ENCODE results near the gene KCNMB2. TPM values are rescaled to one million over a fixed set of nuclear protein-coding genes. Genes with fewer than 3 reads are reported as not detected.
"Not testable (repeated sequence)": the region's sequence is repeated elsewhere in the genome, so short reads cannot be mapped to it uniquely, and the experiment has no call there.

The KCNMB2 gene
- total RNA-seq, 1 donor from 2014 or later, result 1.8 TPM

- ATAC-seq, result no peak
- intact Hi-C loops (cut with DNase I), result no loop called here
- no peak for DNase-seq (ENCODE audit: missing footprints)
These were observed 176.0 kb downstream of the KCNMB2 start for GRCh38 chr3:178712247-178712646.

GRCh38 chr3:178714925-178715832, 178.9 kb downstream of the KCNMB2 start:
- intact Hi-C loops (cut with DNase I), result no loop called here
- DNase-seq (ENCODE audit: missing footprints) (no peak), ATAC-seq (peak; percentile 45)

- ATAC-seq (peak; percentile 63), DNase-seq (ENCODE audit: missing footprints) (no peak)
- intact Hi-C loops (cut with DNase I), result no loop called here
These were observed 182.9 kb downstream of the KCNMB2 start for GRCh38 chr3:178718995-178719635.

DNA sequence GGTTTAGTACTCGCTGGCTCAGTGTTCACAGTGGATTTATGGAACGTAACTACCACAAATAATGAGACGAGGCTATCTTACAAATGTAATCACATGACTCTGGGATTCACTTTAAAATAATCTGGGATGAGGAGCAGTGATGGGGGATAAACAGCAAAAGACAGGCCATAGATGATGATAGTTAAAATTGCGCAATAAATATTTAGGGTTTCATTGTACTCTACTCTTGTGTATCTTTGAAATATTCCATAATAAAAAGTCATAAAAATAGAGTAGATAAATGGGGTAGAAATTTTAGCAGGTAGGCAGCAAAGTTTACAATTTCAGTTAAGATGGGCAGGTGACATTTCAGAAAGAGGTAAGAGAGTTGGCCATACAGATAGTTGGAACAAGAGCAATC, 196.6 kb downstream of the KCNMB2 start:
- intact Hi-C loops (cut with DNase I), result no loop called here
- no peak for DNase-seq (ENCODE audit: missing footprints)
- ATAC-seq, result no peak

DNA sequence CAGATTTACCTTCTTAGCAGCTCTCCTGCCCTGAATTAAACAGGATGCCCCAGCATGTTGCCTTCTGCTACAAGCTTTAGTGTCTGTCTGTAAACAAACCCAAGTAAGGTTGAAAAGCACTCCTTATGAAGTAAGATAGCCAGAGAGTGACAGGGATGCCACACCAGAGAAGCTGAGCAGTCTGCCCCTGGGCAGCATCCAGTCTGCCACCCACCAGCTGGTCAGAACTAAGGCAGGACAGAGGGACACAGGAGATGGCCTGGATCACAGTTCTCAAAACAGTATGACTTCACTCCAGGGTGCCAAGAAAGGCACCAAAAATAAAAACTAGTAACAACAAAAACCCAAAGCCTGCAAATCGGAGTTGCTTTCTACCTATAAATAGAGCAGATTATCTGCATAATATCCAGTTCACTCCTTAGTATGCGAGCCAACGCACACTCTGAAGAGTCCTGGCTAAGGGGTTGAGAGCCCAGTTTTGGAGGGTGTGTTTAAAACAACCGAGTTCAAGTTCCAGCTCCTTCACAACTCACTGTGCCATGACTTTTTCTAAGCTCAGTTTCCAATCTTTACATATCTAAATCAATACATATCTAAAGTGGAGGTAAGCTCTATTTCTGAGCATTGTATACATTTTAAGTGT, 198.9 kb downstream of the KCNMB2 start:
- DNase-seq (ENCODE audit: missing footprints) (no peak), ATAC-seq (peak; percentile 57)
- intact Hi-C loops (cut with DNase I), result no loop called here

DNA sequence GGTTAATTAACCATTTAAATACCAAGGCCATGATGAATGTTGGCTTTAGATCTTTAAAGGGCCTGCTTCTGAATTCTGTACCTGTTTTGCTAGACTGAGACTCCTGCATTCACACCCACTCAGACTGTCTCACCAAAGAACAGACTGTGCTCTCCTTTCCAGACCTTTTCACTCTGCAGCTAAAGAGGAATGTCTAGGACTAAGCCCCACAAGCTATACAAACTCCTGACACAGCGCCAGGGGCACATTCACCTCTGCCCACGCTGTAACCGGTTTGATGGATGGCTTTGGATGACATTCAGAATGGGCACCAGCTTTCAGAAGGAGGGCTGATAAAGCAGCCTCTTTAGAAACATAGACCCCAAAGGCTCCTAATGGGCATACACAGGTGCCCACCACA, 200.1 kb downstream of the KCNMB2 start:
- intact Hi-C loops (cut with DNase I), result no loop called here
- ATAC-seq (peak; percentile 58), DNase-seq (ENCODE audit: missing footprints) (no peak)

DNA sequence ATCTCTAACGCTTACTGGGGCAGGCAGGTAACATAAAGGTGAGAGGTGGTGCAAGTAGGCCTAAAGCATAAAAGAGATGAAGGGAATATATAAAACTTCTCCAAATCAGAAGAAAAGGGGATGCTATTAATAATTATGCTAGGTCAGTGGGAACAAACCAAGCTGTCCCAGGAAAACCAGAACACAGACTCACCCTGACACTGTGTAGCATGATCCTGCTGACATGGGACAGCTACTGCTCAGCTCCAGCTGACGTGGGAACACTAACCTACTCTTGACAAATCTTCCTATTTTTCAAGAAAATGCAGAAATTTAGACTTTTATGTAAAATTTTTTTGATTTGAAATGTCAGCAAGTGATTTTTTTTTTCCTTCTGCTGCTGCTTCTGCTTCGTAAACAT, 203.5 kb downstream of the KCNMB2 start:
- no peak for ATAC-seq
- intact Hi-C loops (cut with DNase I), result no loop called here
- no peak for DNase-seq (ENCODE audit: missing footprints)

GRCh38 chr3:178741020-178741419, 204.8 kb downstream of the KCNMB2 start:
- DNase-seq (ENCODE audit: missing footprints) (no peak), ATAC-seq (no peak)
- intact Hi-C loops (cut with DNase I), result no loop called here

DNA sequence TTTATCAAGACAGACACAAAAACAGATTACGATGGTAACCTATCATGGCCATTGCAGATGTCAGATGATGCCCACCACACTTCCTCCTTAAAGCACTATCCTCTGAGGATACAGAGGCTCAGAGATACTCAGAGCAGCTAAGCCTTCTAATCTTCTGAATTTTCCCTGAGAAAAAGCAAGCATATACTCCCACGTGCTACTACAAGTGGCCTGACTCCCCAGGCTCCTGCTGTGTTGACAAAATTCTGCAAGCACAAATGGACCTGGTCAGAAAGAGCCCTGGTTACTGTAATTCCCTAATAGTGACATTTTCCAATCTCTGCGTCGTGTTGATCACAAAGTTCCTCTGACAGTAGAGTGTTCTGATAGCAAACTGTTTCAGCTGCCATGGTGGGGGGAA, 207.1 kb downstream of the KCNMB2 start:
- ATAC-seq (no peak), DNase-seq (ENCODE audit: missing footprints) (no peak)
- intact Hi-C loops (cut with DNase I), result no loop called here

GRCh38 chr3:178745861-178746655, 209.8 kb downstream of the KCNMB2 start:
- ATAC-seq; intact Hi-C loops (cut with DNase I): not testable (repeated sequence)

GRCh38 chr3:178748874-178749273, 212.6 kb downstream of the KCNMB2 start:
- intact Hi-C loops (cut with DNase I), result no loop called here
- DNase-seq (ENCODE audit: missing footprints), result no peak
- no peak for ATAC-seq

More at GRCh38 chr3:178745861-178746655, 209.8 kb downstream of the KCNMB2 start:
- DNase-seq (ENCODE audit: missing footprints), result not testable (repeated sequence)

GRCh38 chr3:178749471-178749870, 213.2 kb downstream of the KCNMB2 start:
- ATAC-seq, result no peak
- intact Hi-C loops (cut with DNase I), result no loop called here
- no peak for DNase-seq (ENCODE audit: missing footprints)

DNA sequence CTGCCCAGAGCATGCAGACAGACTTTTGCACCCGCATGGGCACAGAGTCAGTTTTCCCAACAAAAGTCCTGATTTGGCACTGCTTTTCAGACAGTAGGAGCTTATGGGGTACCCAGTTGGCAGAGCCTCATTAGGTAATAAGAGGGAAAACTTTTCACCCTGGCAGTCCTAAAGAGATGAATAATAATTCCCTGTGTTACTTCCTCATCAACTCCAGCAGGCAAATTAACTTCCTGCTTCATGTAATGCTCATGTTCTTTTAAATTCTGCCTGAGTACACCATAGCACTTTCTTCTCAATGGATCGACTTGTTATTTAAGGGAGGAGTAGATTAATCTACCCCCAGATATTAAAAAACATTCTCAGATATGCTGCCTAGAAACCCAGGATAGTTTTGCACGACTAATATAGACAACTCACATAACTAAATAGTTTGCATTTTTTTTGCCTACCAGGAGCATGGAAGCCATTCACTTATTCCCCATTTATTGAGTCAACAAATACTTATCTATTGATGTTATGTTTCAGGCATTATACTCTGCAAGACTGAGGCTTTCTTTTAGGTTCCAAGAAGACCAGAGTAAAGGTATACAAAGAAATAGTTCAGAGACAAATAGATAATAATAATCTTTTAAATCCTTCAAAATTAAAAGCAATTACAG, 214.5 kb downstream of the KCNMB2 start:
- intact Hi-C loops (cut with DNase I), result no loop called here
- DNase-seq (ENCODE audit: missing footprints) (no peak), ATAC-seq (no peak)

GRCh38 chr3:178752843-178753242, 216.6 kb downstream of the KCNMB2 start:
- intact Hi-C loops (cut with DNase I), result no loop called here
- DNase-seq (ENCODE audit: missing footprints) (no peak), ATAC-seq (no peak)

DNA sequence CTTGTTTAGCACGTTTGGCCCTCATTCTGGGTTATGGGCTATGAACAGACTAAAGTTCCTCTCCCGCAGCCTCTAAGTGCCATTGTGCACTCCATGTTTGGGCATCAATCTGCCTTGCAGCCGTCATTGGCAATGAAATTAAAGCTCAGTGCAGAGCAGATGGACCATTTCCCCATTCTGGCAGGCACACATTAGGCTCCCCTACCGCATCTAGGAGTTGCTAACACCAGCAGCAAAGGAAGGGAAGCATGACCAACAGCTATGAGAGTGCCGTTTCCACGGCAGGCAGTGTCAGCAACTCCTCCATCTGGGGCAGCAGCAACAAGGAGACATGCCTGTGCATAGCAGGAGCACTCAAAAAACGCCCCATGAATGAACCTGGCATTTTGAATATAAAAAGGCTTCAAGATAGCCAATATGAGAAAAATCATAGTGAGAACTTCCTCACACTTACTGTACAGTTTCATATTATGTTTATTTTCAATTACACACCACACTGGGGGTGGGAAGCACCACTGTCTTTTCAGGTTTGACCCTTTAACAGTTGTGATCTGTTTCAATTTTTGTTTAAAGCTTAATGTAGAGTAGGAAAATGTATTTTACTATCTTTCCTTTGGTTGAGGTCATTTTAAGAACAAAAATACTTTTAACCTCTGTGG, 218.7 kb downstream of the KCNMB2 start:
- intact Hi-C loops (cut with DNase I), result no loop called here
- DNase-seq (ENCODE audit: missing footprints), result no peak
- ATAC-seq, result peak; percentile 59

- no peak for ATAC-seq
- intact Hi-C loops (cut with DNase I), result no loop called here
- no peak for DNase-seq (ENCODE audit: missing footprints)
These were observed 224.8 kb downstream of the KCNMB2 start for GRCh38 chr3:178761024-178761423.

- intact Hi-C loops (cut with DNase I), result no loop called here
- no peak for DNase-seq (ENCODE audit: missing footprints)
- ATAC-seq, result no peak
These were observed 225.2 kb downstream of the KCNMB2 start for GRCh38 chr3:178761461-178761860.

DNA sequence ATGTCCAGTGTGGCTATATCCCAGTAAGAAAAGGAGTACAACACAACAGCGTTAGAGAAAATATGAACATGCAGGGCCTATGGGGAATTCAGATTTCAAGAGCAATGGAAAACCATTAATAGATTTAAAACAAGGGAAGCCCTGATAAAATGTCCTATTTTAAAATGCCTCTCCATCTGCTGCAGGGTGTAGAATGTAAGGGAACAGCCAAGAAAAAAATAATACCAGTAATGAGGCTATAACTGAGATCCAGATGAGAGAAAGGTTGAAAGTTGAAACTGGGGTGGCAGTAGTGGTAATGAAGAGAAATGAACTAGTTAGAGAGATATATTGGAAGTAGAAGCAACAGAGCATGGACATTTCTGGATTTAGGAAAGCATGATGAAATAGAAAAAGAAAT, 226.1 kb downstream of the KCNMB2 start:
- intact Hi-C loops (cut with DNase I), result no loop called here
- no peak for ATAC-seq

More for the DNA sequence above, 226.1 kb downstream of the KCNMB2 start:
- DNase-seq (ENCODE audit: missing footprints), result no peak

All from Right ventricle myocardium inferior (tissue), 1 donor.